ENCODE measurements around the gene LRRC3.
"Not testable (repeated sequence)": the region's sequence is repeated elsewhere in the genome, so short reads cannot be mapped to it uniquely, and the experiment has no call there.

The LRRC3 gene

GRCh38 chr21:44459712-44460440, 4.6 kb downstream of the LRRC3 start:
- no peak for DNase-seq

GRCh38 chr21:44460441-44460755, 5.1 kb downstream of the LRRC3 start:
- DNase-seq, result no peak

GRCh38 chr21:44461005-44461404, 5.7 kb downstream of the LRRC3 start:
- DNase-seq, result no peak

GRCh38 chr21:44461464-44462001, 6.2 kb downstream of the LRRC3 start:
- no peak for DNase-seq

GRCh38 chr21:44462086-44462833, 7.0 kb downstream of the LRRC3 start:
- DNase-seq, result no peak

GRCh38 chr21:44462834-44463200, 7.5 kb downstream of the LRRC3 start:
- no peak for DNase-seq

- DNase-seq, result no peak
Measured at GRCh38 chr21:44463724-44464123, 8.4 kb downstream of the LRRC3 start.

- no peak for DNase-seq
Measured at GRCh38 chr21:44464351-44464750, 9.0 kb downstream of the LRRC3 start.

- no peak for DNase-seq
Measured at GRCh38 chr21:44466351-44466954, 11.1 kb downstream of the LRRC3 start.

- DNase-seq, result no peak
Measured at GRCh38 chr21:44466996-44467858, 11.9 kb downstream of the LRRC3 start.

- no peak for DNase-seq
Measured at GRCh38 chr21:44467859-44468195, 12.5 kb downstream of the LRRC3 start.

- DNase-seq, result no peak
Measured at GRCh38 chr21:44471341-44471740, 16.0 kb downstream of the LRRC3 start.

GRCh38 chr21:44471996-44472395, 16.7 kb downstream of the LRRC3 start:
- DNase-seq, result no peak

- no peak for DNase-seq
Measured at GRCh38 chr21:44473915-44474555, 18.7 kb downstream of the LRRC3 start.

- DNase-seq, result no peak
Measured at GRCh38 chr21:44475266-44475845, 20.0 kb downstream of the LRRC3 start.

GRCh38 chr21:44477131-44477530, 21.8 kb downstream of the LRRC3 start:
- DNase-seq, result no peak

GRCh38 chr21:44477712-44478111, 22.4 kb downstream of the LRRC3 start:
- no peak for DNase-seq

- DNase-seq, result no peak
Measured at GRCh38 chr21:44478124-44478800, 23.0 kb downstream of the LRRC3 start.

- no peak for DNase-seq
Measured at GRCh38 chr21:44478801-44479167, 23.5 kb downstream of the LRRC3 start.

- not testable (repeated sequence) for DNase-seq
Measured at GRCh38 chr21:44479556-44480199, 24.4 kb downstream of the LRRC3 start.

Data from GOT3 (cell line).